Thoracic aorta (tissue), 2 donors: Measurements from ENCODE around the gene TMEM244. TPM values are rescaled to one million over a fixed set of nuclear protein-coding genes. Genes with fewer than 3 reads are reported as not detected.

ENCODE experiments used
- ATAC-seq: fragments of 150-250 bp; one replicate; pipeline ENCODE4 v1.8.0; 2017; ENCODE audit warnings: low read depth; ENCODE audit not compliant: insufficient number of reproducible peaks, low FRiP score
- DNase-seq: peaks from one replicate; pipeline ENCODE4 v3.0.0-alpha.2; 2020; ENCODE audit warnings: low spot score
- H3K27ac ChIP-seq, 2 donors: fragments of 200-600 bp; sonication (generic); 1 replicate in 1 of 2; 2 replicates in 1 of 2; pipeline ENCODE4 v1.5.1; 2016; ENCODE audit warnings: mild to moderate bottlenecking in 2 of 2, moderate library complexity in 2 of 2
- H3K27me3 ChIP-seq: fragments of 200-600 bp; sonication (generic); replicated peaks from 2 replicates; pipeline ENCODE4 v1.6.0; 2016; ENCODE audit warnings: mild to moderate bottlenecking; ENCODE audit not compliant: insufficient read depth
- H3K36me3 ChIP-seq: fragments of 200-600 bp; sonication (generic); one replicate; pipeline ENCODE4 v1.5.1; 2016
- H3K4me1 ChIP-seq, 2 donors: fragments of 200-600 bp; sonication (generic); 1 replicate in 1 of 2; 2 replicates in 1 of 2; pipeline versions ENCODE4 v1.5.1 to v1.6.0; 2016; ENCODE audit warnings: low read depth in 2 of 2, mild to moderate bottlenecking in 1 of 2; ENCODE audit not compliant: control insufficient read depth in 1 of 2
- H3K4me3 ChIP-seq: fragments of 200-600 bp; sonication (generic); 2 replicates; pipeline ENCODE4 v1.5.1; 2016; ENCODE audit warnings: mild to moderate bottlenecking
- H3K9me3 ChIP-seq: fragments of 200-600 bp; sonication (generic); 2 replicates; pipeline ENCODE4 v1.5.1; 2016
- CTCF ChIP-seq: fragments of 200-600 bp; sonication (generic); IDR thresholded peaks from one replicate; pipeline ENCODE4 v1.5.1; 2019; ENCODE audit warnings: antibody characterized with exemption
- total RNA-seq, 2 donors: library from RNA; depleted of rRNA; stranded (reverse); fragments of >200 nt; gene quantifications; one replicate each; pipeline versions ENCODE4 v1.1.0 to v1.2.3, GENCODE V29; 2016

The TMEM244 gene
- total RNA-seq = not detected

GRCh38 chr6:129860908-129861665, at the start of gene TMEM244:
Gene TMEM244, minus strand, starts transcription at chr6:129861315. Its CDS starts 127 bp downstream, at chr6:129861188.
- no peak within 1 kb of the TSS for H3K27ac ChIP-seq
- H3K36me3 ChIP-seq = no peaks in the 10 kb centered on the region
- peak within 1 kb of the TSS; percentile 27 for H3K4me3 ChIP-seq
- DNase-seq (no peak), ATAC-seq (no peak)
- no peaks in the 10 kb centered on the region for H3K27me3 ChIP-seq
- no peak for TF ChIP-seq CTCF
- H3K4me1 ChIP-seq = peaks cover 5 to 20% of the 10 kb centered on the region in 2 donors
- H3K9me3 ChIP-seq = no peaks in the 10 kb centered on the region

GRCh38 chr6:129908858-129909257, 47.7 kb upstream of the TMEM244 start:
- ATAC-seq (no peak), DNase-seq (no peak)
- H3K4me1 ChIP-seq = no peaks in the 10 kb centered on the region
- no peak for TF ChIP-seq CTCF
- H3K27me3 ChIP-seq = no peaks in the 10 kb centered on the region
- no peaks in the 10 kb centered on the region for H3K36me3 ChIP-seq
- no peak overlapping the region for H3K4me3 ChIP-seq
- no peaks in the 10 kb centered on the region for H3K9me3 ChIP-seq
- H3K27ac ChIP-seq = no peak overlapping the region

- no peaks in the 10 kb centered on the region for H3K27me3 ChIP-seq
- TF ChIP-seq CTCF = no peak
- no peak overlapping the region for H3K27ac ChIP-seq
- no peaks in the 10 kb centered on the region for H3K9me3 ChIP-seq
- no peaks in the 10 kb centered on the region for H3K4me1 ChIP-seq
- H3K36me3 ChIP-seq = no peaks in the 10 kb centered on the region
- ATAC-seq (no peak), DNase-seq (no peak)
- H3K4me3 ChIP-seq = no peak overlapping the region
These were observed 47.2 kb upstream of the TMEM244 start for GRCh38 chr6:129908356-129908755.

GRCh38 chr6:129906515-129907077, 45.5 kb upstream of the TMEM244 start:
- H3K9me3 ChIP-seq = no peaks in the 10 kb centered on the region
- H3K36me3 ChIP-seq = no peaks in the 10 kb centered on the region
- ATAC-seq (no peak), DNase-seq (no peak)
- no peak for TF ChIP-seq CTCF
- H3K27me3 ChIP-seq = no peaks in the 10 kb centered on the region
- no peaks in the 10 kb centered on the region for H3K4me1 ChIP-seq
- H3K27ac ChIP-seq = no peak overlapping the region
- H3K4me3 ChIP-seq = no peak overlapping the region

GRCh38 chr6:129903082-129903481, 42.0 kb upstream of the TMEM244 start:
- no peak for DNase-seq
- H3K27me3 ChIP-seq = no peaks in the 10 kb centered on the region
- ATAC-seq = no peak
- H3K36me3 ChIP-seq = no peaks in the 10 kb centered on the region
- no peak for TF ChIP-seq CTCF
- H3K27ac ChIP-seq = no peak overlapping the region
- no peak overlapping the region for H3K4me3 ChIP-seq
- no peaks in the 10 kb centered on the region for H3K4me1 ChIP-seq
- H3K9me3 ChIP-seq = no peaks in the 10 kb centered on the region
